GM23248 (cell line): ENCODE data around the gene BNIPL. TPM values are rescaled to one million over a fixed set of nuclear protein-coding genes. Genes with fewer than 3 reads are reported as not detected.

Experiments used
- DNase-seq: peaks from one replicate; pipeline ENCODE4 v3.0.0-alpha.2; 2015
- H2AFZ ChIP-seq: fragments of 200-600 bp; sonication (generic); 2 replicates; pipeline ENCODE4 v1.6.1; 2016; ENCODE audit warnings: antibody characterized with exemption
- H3F3A ChIP-seq: fragments of 200-600 bp; sonication (generic); 2 replicates; pipeline ENCODE4 v1.6.1; 2016; ENCODE audit warnings: mild to moderate bottlenecking, antibody characterized with exemption, mixed run types; ENCODE audit not compliant: insufficient read depth
- H3K27ac ChIP-seq: fragments of 200-600 bp; sonication (generic); 2 replicates; pipeline ENCODE4 v1.5.1; 2016; ENCODE audit warnings: mild to moderate bottlenecking
- H3K27me3 ChIP-seq: fragments of 200-600 bp; sonication (generic); replicated peaks from 2 replicates; pipeline ENCODE4 v1.6.1; 2016; ENCODE audit warnings: mild to moderate bottlenecking; ENCODE audit not compliant: insufficient read depth
- H3K36me3 ChIP-seq: fragments of 200-600 bp; sonication (generic); 2 replicates; pipeline ENCODE4 v1.6.1; 2016; ENCODE audit warnings: low read depth, mild to moderate bottlenecking
- H3K4me1 ChIP-seq: fragments of 200-600 bp; sonication (generic); 2 replicates; pipeline ENCODE4 v1.6.1; 2016; ENCODE audit warnings: mild to moderate bottlenecking; ENCODE audit not compliant: insufficient read depth
- H3K4me2 ChIP-seq: fragments of 200-600 bp; sonication (generic); one replicate; pipeline ENCODE4 v1.6.1; 2016; ENCODE audit warnings: mild to moderate bottlenecking; ENCODE audit not compliant: unreplicated experiment
- H3K4me3 ChIP-seq: fragments of 200-600 bp; sonication (generic); 2 replicates; pipeline ENCODE4 v1.5.1; 2016; ENCODE audit warnings: mild to moderate bottlenecking
- H3K79me2 ChIP-seq: fragments of 200-600 bp; sonication (generic); 2 replicates; pipeline ENCODE4 v1.6.1; 2016; ENCODE audit warnings: mild to moderate bottlenecking; ENCODE audit not compliant: insufficient read depth
- H3K9ac ChIP-seq: fragments of 200-600 bp; sonication (generic); 2 replicates; pipeline ENCODE4 v1.6.1; 2016; ENCODE audit warnings: mild to moderate bottlenecking
- H3K9me2 ChIP-seq: fragments of 200-600 bp; sonication (generic); 2 replicates; pipeline ENCODE4 v1.6.1; 2016; ENCODE audit warnings: mixed run types, mild to moderate bottlenecking, moderate library complexity; ENCODE audit not compliant: insufficient read depth
- H3K9me3 ChIP-seq: fragments of 200-600 bp; sonication (generic); one replicate; pipeline ENCODE4 v1.6.1; 2017; ENCODE audit warnings: low read depth
- H4K20me1 ChIP-seq: fragments of 200-600 bp; sonication (generic); 2 replicates; pipeline ENCODE4 v1.6.0; 2016; ENCODE audit not compliant: insufficient read depth
- EZH2 ChIP-seq: fragments of 200-600 bp; sonication (generic); IDR thresholded peaks from 2 replicates; pipeline ENCODE4 v1.6.1; 2018; ENCODE audit warnings: antibody characterized with exemption, mild to moderate bottlenecking; ENCODE audit not compliant: insufficient read depth, poor library complexity, severe bottlenecking
- EZH2phosphoT487 ChIP-seq: fragments of 200-600 bp; sonication (generic); IDR thresholded peaks from 2 replicates; pipeline ENCODE4 v1.6.1; 2018; ENCODE audit warnings: antibody characterized with exemption, moderate library complexity, mild to moderate bottlenecking, low read depth; ENCODE audit not compliant: insufficient read depth
- WGBS, 2 experiments: methylation state at CpG; one replicate each; pipeline ENCODE4 v1.1.6; 2015 to 2017; ENCODE audit warnings: low lambda C conversion rate in 2 of 2, low coverage in 1 of 2; ENCODE audit errors: missing lambda C conversion rate in 2 of 2; 5-methylcytosine and 5-hydroxymethylcytosine counted together
- in situ Hi-C: fragments of 300-500 bp; cut with MboI; formaldehyde crosslinking; loops from 2 replicates; pipeline ENCODE4 v1.15.0; 2020
- polyA plus RNA-seq: library from polyadenylated mRNA; unstranded; fragments of >200 nt; fragmentation: Nextera tagmentation; extraction: Ambion mirVana; gene quantifications from 2 replicates; pipeline ENCODE4 v1.2.1, GENCODE V29; 2016
- total RNA-seq: library from RNA; depleted of rRNA; stranded (reverse); fragments of >200 nt; shearing (Covaris generic); gene quantifications from 2 replicates; pipeline ENCODE4 v1.2.3, GENCODE V29; 2014

Gene BNIPL
- total and polyA plus RNA-seq, 2 experiments from 2014 or later: 0.09 TPM; not detected in 1

- Histone ChIP-seq H4K20me1 (peaks cover 4% of the 10 kb centered on the region; the same call in 1 of the 2 replicates), H3K9me3 (no peaks in the 10 kb centered on the region), H3K4me2 (peak overlapping the region; percentile 97), H3K36me3 (0 out of 2 replicates have a peak, but pooled peaks cover 2% of the 10 kb centered on the region), H3K27me3 (no peaks in the 10 kb centered on the region), H3K79me2 (peaks cover 91% of the 10 kb centered on the region), H3K27ac (peak overlapping the region; percentile 74), H2AFZ (peak overlapping the region; percentile 91), H3K9ac (peak overlapping the region; percentile 92), H3K4me1 (peaks cover 43% of the 10 kb centered on the region), H3F3A (peaks cover 16% of the 10 kb centered on the region), H3K9me2 (no peaks in the 10 kb centered on the region), H3K4me3 (peak overlapping the region; percentile 90)
- in situ Hi-C loops: no loop called here
- DNase-seq: no peak
- no peak for TF ChIP-seq EZH2
- no peak for TF ChIP-seq EZH2phosphoT487
- 73 to 75% methylated on average over 4 of the region's 4 CpGs for WGBS, 2 experiments
These were observed 24.5 kb downstream of the BNIPL start for GRCh38 chr1:151060657-151061421.

GRCh38 chr1:151061704-151062103 is 25.3 kb downstream of the BNIPL start:
- in situ Hi-C loops: no loop called here
- 94 to 100% methylated on average over 2 of the region's 2 CpGs for WGBS, 2 experiments

GRCh38 chr1:151062741-151063371 is 26.5 kb downstream of the BNIPL start:
- Histone ChIP-seq H3K36me3 (no peaks in the 10 kb centered on the region), H3F3A (peaks cover 16% of the 10 kb centered on the region), H3K4me2 (peak overlapping the region; percentile 72), H4K20me1 (no peaks in the 10 kb centered on the region), H3K9me2 (no peaks in the 10 kb centered on the region), H3K9me3 (no peaks in the 10 kb centered on the region), H3K9ac (peak overlapping the region; percentile 85), H3K4me3 (peak overlapping the region; percentile 54), H2AFZ (peak overlapping the region; percentile 78; the same call in 1 of the 2 replicates), H3K4me1 (peaks cover 23% of the 10 kb centered on the region), H3K27me3 (no peaks in the 10 kb centered on the region), H3K79me2 (peaks cover 88% of the 10 kb centered on the region), H3K27ac (peak overlapping the region; percentile 100)
- DNase-seq: peak; percentile 97
- TF ChIP-seq EZH2phosphoT487 (no peak), EZH2 (no peak)
- in situ Hi-C loops: no loop called here
- WGBS, 2 experiments: 2 to 3% methylated on average over 3 of the region's 3 CpGs

More at GRCh38 chr1:151061704-151062103, 25.3 kb downstream of the BNIPL start:
- peaks cover 34% of the 10 kb centered on the region for H3K4me1 ChIP-seq
- TF ChIP-seq EZH2phosphoT487 (no peak), EZH2 (no peak)
- no peaks in the 10 kb centered on the region for H3K9me2 ChIP-seq
- H3K27me3 ChIP-seq: no peaks in the 10 kb centered on the region
- peaks cover 16% of the 10 kb centered on the region for H3F3A ChIP-seq
- H4K20me1 ChIP-seq: 0 out of 2 replicates have a peak, but pooled peaks cover 3% of the 10 kb centered on the region
- H3K4me2 ChIP-seq: no peak overlapping the region
- no peaks in the 10 kb centered on the region for H3K9me3 ChIP-seq
- H3K9ac ChIP-seq: no peak overlapping the region
- no peak overlapping the region for H2AFZ ChIP-seq
- H3K4me3 ChIP-seq: no peak overlapping the region
- no peak for DNase-seq
- H3K79me2 ChIP-seq: peaks cover 89% of the 10 kb centered on the region
- peak overlapping the region; percentile 100; the same call in 1 of the 2 replicates for H3K27ac ChIP-seq
- no peaks in the 10 kb centered on the region for H3K36me3 ChIP-seq

GRCh38 chr1:151065089-151065645 is 28.8 kb downstream of the BNIPL start:
- H3K9me2 ChIP-seq: no peaks in the 10 kb centered on the region
- H3K9ac ChIP-seq: no peak overlapping the region
- no peak for TF ChIP-seq EZH2
- TF ChIP-seq EZH2phosphoT487: no peak
- DNase-seq: no peak
- H3K27ac ChIP-seq: no peak overlapping the region
- peaks cover 77% of the 10 kb centered on the region for H3K79me2 ChIP-seq
- no peak overlapping the region for H2AFZ ChIP-seq
- H3K4me1 ChIP-seq: peaks cover 24% of the 10 kb centered on the region
- no peak overlapping the region for H3K4me2 ChIP-seq
- no peak overlapping the region for H3K4me3 ChIP-seq
- peaks cover 21% of the 10 kb centered on the region; the same call in 1 of the 2 replicates for H3F3A ChIP-seq
- in situ Hi-C loops: no loop called here
- H3K9me3 ChIP-seq: no peaks in the 10 kb centered on the region
- H4K20me1 ChIP-seq: no peaks in the 10 kb centered on the region
- no peaks in the 10 kb centered on the region for H3K27me3 ChIP-seq
- no peaks in the 10 kb centered on the region for H3K36me3 ChIP-seq
